ENCODE data around the gene CYP4F22.
"Not testable (repeated sequence)": the region's sequence is repeated elsewhere in the genome, so short reads cannot be mapped to it uniquely, and the experiment has no call there.

The CYP4F22 gene

DNA sequence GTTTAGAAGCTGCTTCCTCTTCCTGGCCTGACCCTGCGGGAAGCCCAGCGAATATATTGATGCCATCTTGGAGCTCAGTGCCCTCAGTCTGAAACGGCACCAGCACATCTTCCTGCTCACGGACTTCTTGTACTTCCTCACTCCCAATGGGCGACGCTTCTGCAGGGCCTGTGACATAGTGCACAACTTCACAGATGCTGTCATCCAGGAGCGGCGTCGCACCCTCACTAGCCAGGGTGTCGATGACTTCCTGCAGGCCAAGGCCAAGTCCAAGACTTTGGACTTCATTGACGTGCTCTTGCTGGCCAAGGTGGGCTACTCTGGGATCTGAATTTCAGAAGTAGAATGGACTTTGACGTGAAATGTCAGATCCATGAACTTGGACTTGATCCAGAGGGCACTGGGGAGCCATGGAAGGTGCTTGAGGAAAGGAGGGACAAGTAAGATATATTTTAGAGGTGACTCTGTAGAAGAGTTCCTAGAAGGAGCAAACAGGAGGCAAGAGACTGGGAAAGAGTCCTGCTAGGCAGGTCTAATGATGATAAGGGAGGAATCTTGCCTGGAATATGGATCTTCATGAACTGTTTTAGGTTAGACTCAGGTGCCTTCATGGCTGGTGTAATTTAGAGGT, 68.3 kb downstream of the CYP4F22 start:
- DNase-seq (ENCODE audit: low spot score) = no peak

DNA sequence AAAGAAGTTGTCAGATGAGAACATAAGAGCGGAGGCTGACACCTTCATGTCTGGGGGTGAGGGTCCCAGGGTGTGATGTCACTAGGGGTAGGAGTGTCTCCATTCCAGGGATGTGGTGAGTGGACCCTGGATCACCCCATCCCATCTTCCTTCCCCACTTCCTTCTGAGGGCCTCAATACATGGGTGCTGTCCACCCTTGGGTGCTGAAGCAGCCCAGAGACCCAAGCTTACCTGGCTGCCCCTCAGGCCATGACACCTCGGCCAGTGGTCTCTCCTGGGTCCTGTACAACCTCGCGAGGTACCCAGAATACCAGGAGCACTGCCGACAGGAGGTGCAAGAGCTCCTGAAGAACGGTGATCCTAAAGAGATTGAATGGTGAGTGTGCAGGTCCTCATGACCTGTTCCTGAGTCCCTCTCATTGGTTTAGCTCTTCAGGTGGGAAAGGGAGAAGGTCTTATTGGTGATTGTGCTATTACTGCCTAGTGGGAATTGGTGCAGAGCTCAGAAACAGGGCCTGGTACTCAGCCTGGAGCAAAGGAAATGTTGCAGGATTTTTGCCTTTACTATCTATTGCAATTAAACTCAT, 69.0 kb downstream of the CYP4F22 start:
- DNase-seq (ENCODE audit: low spot score) = no peak

DNA sequence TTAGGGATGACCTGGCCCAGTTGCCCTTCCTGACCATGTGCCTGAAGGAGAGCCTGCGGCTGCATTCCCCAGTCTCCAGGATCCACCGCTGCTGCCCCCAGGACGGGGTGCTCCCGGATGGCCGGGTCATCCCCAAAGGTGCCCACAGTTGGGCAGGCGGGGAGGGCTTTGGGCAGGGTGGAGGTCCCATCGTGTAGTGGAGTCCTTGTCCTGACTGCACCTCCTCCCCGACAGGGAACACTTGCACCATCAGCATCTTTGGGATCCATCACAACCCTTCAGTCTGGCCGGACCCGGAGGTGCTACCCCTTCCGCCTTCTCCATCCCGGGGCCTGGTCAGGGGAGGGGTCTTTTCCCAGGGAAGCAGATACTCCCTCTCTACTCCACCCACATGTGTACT, 75.0 kb downstream of the CYP4F22 start:
- no peak for DNase-seq (ENCODE audit: low spot score)

DNA sequence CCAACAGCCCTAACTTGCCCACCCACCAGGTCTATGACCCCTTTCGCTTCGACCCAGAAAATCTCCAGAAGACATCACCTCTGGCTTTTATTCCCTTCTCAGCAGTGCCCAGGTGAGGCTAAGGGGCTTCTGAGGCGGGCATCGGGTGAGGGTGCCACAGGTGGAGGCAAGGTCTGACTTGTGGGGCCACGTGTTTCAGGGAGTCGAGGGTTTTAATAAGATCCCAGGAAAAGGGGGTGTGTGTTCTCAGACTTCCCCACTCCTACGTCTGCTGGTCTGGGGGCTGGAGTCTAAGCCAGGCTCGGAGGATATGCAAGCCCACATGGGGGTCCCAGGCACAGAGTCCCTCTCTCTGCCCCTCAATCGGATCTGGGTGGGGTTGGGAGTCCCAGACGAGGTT, 75.8 kb downstream of the CYP4F22 start:
- no peak for DNase-seq (ENCODE audit: low spot score)

DNA sequence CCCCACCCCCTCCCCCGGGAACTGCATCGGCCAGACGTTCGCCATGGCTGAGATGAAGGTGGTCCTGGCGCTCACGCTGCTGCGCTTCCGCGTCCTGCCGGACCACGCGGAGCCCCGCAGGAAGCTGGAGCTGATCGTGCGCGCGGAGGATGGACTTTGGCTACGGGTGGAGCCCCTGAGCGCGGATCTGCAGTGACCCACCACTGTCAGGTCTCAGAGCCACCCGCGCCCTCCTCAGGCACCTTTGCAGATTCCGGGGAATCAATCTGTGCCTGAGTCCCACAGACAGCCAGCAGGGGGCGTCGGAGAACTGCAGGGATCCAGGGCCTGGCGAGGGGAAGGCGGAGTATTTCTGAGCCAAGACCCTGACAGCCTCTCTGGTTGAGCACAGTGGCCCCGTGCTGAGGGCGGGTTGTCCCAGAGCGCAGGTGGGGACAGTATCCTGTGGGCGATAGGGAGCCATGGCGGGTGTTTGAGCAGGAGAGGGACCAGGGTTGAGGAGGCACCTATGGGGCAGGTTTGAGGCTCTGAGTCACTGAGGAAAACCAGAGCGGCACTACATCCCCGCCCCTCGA, 76.3 kb downstream of the CYP4F22 start:
- DNase-seq (ENCODE audit: low spot score) = peak; percentile 52

DNA sequence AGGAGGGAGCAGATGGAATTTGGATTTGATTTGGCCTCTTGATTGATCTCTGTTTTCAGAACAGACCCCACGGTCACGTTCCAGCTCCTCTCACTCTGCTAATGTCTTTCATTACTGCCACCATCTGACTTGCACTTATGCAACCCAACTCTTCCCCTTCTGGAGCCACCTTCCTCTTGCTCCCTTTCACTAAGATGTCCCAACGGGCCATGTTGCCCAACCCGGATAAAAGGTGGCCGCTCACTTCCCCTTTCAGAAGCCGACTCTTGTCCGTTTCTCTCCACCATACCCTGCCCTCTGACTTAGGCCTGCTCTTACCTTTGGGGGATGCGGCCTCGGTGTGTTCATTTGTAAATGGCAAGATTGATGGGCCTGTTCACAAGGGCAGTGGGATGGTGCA, 79.3 kb downstream of the CYP4F22 start:
- DNase-seq (ENCODE audit: low spot score) = no peak

DNA sequence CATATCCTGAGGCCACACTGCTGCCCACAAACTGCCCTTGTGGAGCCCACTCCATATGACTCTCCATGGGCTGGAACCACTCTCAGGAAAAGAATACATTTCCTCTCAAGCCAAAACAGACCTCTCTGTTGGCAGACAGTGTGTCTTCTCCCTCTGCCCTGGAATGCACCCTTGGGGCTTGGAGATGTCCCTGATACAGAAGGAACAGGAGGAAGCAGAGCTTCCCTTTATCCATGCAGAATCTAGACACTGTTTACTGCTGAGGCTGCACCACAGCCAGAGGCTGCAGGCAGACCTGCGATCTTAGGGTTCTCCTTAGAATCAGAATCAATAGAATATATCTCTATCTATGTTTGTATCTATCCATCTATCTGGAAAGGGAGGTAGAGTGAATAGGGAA, 79.9 kb downstream of the CYP4F22 start:
- no peak for DNase-seq (ENCODE audit: low spot score)

DNA sequence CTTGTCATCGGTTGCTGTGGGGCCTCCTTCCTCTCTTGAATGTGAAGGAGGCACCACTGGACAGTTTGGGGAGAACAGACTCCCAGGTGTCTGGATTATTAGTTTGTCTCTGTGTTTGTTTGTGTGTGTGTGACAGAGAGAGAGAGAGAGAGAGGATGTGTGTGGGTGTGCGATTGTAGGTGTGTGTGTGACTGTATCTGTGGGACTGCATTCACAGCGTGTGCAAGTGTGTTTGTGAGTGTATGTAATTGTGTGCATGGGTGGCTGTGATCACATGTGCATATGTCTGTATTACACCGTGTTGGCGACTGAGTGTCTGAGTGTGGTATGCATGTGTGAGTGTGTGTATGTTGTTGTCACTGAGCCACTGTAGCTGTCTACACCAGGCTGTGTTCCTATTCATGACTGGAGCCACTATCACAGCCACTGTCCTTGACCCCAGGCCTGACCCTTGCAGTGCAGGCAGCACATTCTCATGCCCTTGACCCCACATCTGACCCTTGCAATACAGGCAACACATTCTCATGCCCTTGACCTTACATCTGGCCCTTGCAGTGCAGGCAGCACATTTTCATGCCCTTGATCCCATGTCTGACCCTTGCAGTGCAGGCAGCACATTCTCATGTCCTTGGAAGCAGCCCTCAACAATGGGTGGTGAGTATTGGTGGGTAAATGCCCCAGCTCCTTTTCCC, 81.6 kb downstream of the CYP4F22 start:
- no peak for DNase-seq (ENCODE audit: low spot score)

DNA sequence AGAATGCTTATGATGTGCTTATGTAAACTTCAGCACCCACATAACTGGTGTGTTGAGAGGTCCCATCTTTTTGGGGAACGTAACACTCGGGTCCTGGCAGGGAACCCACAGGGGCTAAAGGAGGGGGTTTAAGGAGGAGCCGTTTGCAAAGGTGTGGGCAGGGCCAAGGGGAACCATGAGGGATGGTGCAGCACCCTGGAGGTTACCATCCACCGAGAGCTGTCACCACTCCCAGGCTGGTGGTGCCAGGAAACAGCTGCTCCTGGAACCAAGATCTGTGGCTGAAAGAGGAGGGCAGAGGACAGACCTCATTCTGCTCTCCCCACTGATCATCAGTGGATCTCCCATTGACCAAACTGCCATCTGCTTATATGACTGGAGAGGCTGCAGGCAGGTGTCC, 83.5 kb downstream of the CYP4F22 start:
- DNase-seq (ENCODE audit: low spot score) = no peak

DNA sequence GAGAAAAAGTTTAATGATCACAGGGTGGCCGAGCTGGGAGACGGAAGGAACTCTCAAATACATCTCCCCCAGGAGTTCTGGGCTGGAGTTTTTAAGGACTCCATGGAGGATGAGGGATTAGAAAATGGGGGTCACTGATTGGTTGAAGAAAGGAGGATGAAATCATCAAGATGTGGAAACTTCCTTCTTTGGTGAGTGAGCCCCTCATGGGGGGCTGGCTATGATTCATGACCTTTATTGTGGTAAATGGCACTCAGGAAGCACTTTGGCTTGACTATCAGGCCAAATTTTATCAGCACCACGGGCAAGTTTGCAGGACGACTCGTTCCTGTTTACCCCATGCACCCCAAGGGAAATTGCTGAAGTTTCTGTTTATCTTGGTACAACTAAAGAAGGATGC, 84.2 kb downstream of the CYP4F22 start:
- DNase-seq (ENCODE audit: low spot score) = not testable (repeated sequence)

DNA sequence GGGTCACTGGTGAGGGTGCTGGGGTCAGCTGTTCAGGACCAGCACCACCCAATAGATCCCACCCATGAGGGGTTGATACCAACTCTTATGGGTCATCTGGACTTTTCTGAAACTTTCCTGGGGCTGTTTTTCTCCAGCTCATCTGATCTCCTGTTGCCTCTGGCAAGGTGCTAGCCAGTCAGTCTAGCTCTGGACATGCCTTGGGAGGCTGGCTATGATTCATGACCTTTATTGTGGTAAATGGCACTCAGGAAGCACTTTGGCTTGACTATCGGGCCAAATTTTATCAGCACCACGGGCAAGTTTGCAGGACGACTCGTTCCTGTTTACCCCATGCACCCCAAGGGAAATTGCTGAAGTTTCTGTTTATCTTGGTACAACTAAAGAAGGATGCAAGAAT, 85.4 kb downstream of the CYP4F22 start:
- not testable (repeated sequence) for DNase-seq (ENCODE audit: low spot score)

DNA sequence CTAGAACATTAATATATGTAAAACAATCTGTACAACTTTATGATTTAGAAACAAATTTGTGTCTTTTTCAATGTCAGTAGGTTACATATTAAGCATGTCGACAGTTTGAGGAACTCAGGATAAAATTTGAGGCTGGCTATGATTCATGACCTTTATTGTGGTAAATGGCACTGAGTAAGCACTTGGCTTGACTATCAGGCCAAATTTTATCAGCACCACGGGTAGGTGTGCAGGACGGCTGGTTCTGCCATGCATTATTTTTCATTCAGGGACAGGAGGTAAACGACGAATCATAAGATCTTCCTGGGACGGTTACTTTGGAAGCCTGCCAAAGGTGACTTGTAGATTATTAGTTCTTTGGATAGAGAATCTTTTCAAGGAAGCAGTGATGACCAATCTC, 86.7 kb downstream of the CYP4F22 start:
- DNase-seq (ENCODE audit: low spot score) = peak; percentile 4

All from RKO (cell line).